Naive thymus-derived CD4-positive, alpha-beta T cell (primary cell): ENCODE results near the gene BMP6. TPM values are rescaled to one million over a fixed set of nuclear protein-coding genes. Genes with fewer than 3 reads are reported as not detected.
"Not testable (repeated sequence)": the region's sequence is repeated elsewhere in the genome, so short reads cannot be mapped to it uniquely, and the experiment has no call there.

Experiments
- ATAC-seq: fragments of 150-1000 bp; cut with Tn5 transposase; 2 replicates; pipeline ENCODE4 v1.10.0; 2021; ENCODE audit warnings: mild to moderate bottlenecking, moderate library complexity
- CTCF ChIA-PET: fragments of 350-600 bp; sonication (Branson Sonifier 250); formaldehyde crosslinking; loops from one replicate; lab custom pipeline; 2021; ENCODE audit warnings: antibody characterized with exemption; lab: Charles Lee
- POLR2A ChIA-PET: fragments of 350-600 bp; sonication (Branson Sonifier 250); formaldehyde crosslinking; loops from one replicate; lab custom pipeline; 2021; ENCODE audit warnings: antibody characterized with exemption, inconsistent platforms; lab: Charles Lee
- DNase-seq, 9 donors: peaks; one replicate each; pipeline versions ENCODE4 v3.0.0 to v3.0.0-alpha.2; 2020 to 2022; ENCODE audit warnings: mixed read lengths in 1 of 9
- H3K27ac ChIP-seq: one replicate; pipeline ENCODE4 v1.7.0; 2013; ENCODE audit warnings: mild to moderate bottlenecking, low read depth, low read length, moderate library complexity
- H3K27me3 ChIP-seq, 2 donors: one replicate each; pipeline ENCODE4 v1.7.0; 2013; ENCODE audit warnings: low read length in 2 of 2, mild to moderate bottlenecking in 2 of 2, moderate library complexity in 2 of 2; ENCODE audit not compliant: control insufficient read depth in 2 of 2, insufficient read depth in 2 of 2
- H3K36me3 ChIP-seq, 3 experiments: 1 replicate in 2 of 3; 2 replicates in 1 of 3; pipeline ENCODE4 v1.7.0; 2013; ENCODE audit warnings: low read length in 3 of 3, mild to moderate bottlenecking in 3 of 3, moderate library complexity in 1 of 3; ENCODE audit not compliant: insufficient read depth in 3 of 3, control insufficient read depth in 2 of 3
- H3K4me1 ChIP-seq, 2 donors: one replicate each; pipeline ENCODE4 v1.7.0; 2013; ENCODE audit warnings: low read length in 2 of 2, mild to moderate bottlenecking in 2 of 2, moderate library complexity in 1 of 2; ENCODE audit not compliant: control insufficient read depth in 2 of 2, insufficient read depth in 2 of 2
- H3K4me3 ChIP-seq: 2 replicates; pipeline ENCODE4 v1.7.0; 2013; ENCODE audit warnings: mild to moderate bottlenecking, low read length
- H3K9me3 ChIP-seq, 3 experiments: 1 replicate in 2 of 3; 2 replicates in 1 of 3; pipeline ENCODE4 v1.7.0; 2013; ENCODE audit warnings: low read length in 3 of 3; ENCODE audit not compliant: control insufficient read depth in 2 of 3
- H3K27ac Mint-ChIP-seq, 9 donors: one replicate each; pipeline ENCODE4 v1.8.0; 2020 to 2022; ENCODE audit warnings: mixed read lengths in 9 of 9, mild to moderate bottlenecking in 8 of 9, moderate library complexity in 5 of 9, inconsistent platforms in 2 of 9
- H3K27me3 Mint-ChIP-seq, 5 donors: one replicate each; pipeline ENCODE4 v1.8.0; 2021 to 2022; ENCODE audit warnings: mixed read lengths in 5 of 5, mild to moderate bottlenecking in 1 of 5
- H3K36me3 Mint-ChIP-seq, 5 donors: one replicate each; pipeline ENCODE4 v1.8.0; 2020 to 2022; ENCODE audit warnings: mixed read lengths in 5 of 5, mild to moderate bottlenecking in 3 of 5, inconsistent platforms in 1 of 5
- H3K4me1 Mint-ChIP-seq, 7 donors: one replicate each; pipeline ENCODE4 v1.8.0; 2020 to 2022; ENCODE audit warnings: mixed read lengths in 7 of 7, mild to moderate bottlenecking in 3 of 7, inconsistent platforms in 1 of 7
- H3K4me3 Mint-ChIP-seq, 10 donors: one replicate each; pipeline ENCODE4 v1.8.0; 2020 to 2022; ENCODE audit warnings: mild to moderate bottlenecking in 10 of 10, mixed read lengths in 10 of 10, moderate library complexity in 6 of 10, inconsistent platforms in 2 of 10
- H3K9me3 Mint-ChIP-seq, 11 donors: one replicate each; pipeline ENCODE4 v1.8.0; 2020 to 2022; ENCODE audit warnings: mixed read lengths in 11 of 11, mild to moderate bottlenecking in 4 of 11, inconsistent platforms in 1 of 11, moderate library complexity in 1 of 11
- intact Hi-C, 2 donors: fragments of 100-400 bp; cut with micrococcal nuclease; formaldehyde crosslinking; loops; one replicate each; pipeline ENCODE4 v1.15.1; 2023
- polyA plus RNA-seq, 2 donors: library from polyadenylated mRNA; unstranded; fragments of 300-500 nt; fragmentation: Illumina TruSeq; gene quantifications; one replicate each; pipeline ENCODE4 v1.2.3, GENCODE V29; 2021
- total RNA-seq, 6 experiments: library from RNA in 5 of 6; stranded (reverse) in 5 of 6; gene quantifications; 1 replicate in 5 of 6; 2 replicates in 1 of 6; pipeline ENCODE4 v1.2.3 and lab custom pipeline; 2021 to 2026

BMP6 gene
- total and polyA plus RNA-seq, 7 experiments from 2014 or later: 0.07 to 0.56 (median 0.37) TPM; not detected in 4

DNA sequence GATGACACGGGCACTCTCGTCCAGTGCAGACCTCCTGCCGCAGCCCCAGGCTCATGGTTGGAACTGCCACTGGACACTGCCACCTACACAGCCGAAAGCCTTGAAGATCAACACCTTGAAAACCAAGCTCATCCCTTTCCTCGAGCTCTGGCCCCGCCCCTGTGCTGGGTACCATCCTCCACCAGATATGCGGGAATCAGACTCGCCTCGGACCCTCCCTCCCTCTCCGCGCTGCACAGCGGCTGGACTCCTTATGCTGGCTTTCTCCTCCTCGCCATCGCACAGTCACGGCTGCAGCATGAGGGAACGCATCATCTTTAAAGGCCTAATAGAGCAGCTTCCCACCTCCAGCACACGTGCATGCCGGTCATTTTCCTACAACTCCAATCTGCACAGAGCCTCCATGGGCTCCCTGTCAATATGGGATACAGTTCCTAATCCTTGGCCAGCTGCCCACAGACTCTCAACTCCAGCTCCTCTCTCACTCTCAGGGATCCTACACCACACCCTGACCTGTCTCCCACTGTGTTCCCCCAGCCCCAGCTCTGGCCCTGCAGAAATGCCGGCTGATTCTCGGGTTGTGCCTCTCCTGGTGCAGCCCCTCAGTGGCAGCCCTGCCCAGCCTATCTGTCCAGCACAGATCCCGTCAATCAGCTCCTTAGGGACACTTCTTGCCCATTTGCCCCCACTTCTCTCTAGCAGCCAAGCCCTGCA is 161.5 kb downstream of the BMP6 start:
- H3K27ac Mint-ChIP-seq: peak overlapping the region in 1 of 9 donors; percentile 51
- H3K9me3 Mint-ChIP-seq: no peaks in the 10 kb centered on the region
- H3K36me3 Mint-ChIP-seq: peaks cover 14 to 77% (median 26%) of the 10 kb centered on the region in 5 donors

DNA sequence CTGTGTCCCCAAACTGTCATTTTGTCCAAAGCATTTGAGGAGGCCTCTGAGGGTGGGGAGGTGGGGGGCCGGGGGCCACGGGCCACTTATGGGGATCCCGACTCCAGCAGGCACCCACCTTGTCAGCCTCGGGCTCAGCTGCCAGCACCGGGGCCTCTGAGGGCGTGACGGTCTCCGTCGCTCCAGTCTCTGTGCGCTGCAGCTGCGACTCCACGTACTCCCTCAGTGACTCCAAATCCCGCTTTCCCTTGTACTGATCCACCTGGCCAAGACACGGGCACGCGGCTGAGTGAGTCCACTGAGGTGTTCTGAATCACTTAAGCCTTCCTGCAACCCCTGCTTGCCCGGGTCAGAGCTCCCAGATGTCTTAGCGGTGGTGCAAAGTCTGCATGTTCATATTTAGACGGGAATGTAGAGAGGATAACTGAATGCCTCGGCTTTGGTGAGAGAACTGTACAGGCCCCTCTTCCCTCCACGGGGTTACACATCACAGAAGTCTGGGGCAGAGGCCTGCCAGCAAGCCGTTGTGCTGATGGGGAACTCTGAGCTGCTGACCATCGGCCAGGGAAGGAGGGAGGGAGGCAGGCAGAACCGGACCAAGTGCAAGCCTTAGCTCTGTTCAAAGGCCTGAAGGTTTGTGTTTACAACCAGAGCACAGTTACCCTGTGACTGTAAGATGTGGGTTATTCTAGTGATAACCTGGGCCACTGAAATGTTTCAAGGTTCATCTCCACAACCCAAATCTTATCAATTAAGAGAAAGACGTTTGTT is 162.9 kb downstream of the BMP6 start:
- POLR2A ChIA-PET: interaction anchor here (1.1 kb wide), 1 partner anchor 176 kb away, joined by 3 read pairs; no protein-coding TSS in a partner anchor

More for the DNA sequence above, 161.5 kb downstream of the BMP6 start:
- H3K27me3 Mint-ChIP-seq: no peaks in the 10 kb centered on the region
- no peaks in the 10 kb centered on the region for H3K4me1 Mint-ChIP-seq
- DNase-seq (no peak), ATAC-seq (no peak)
- no peaks in the 10 kb centered on the region for H3K9me3 ChIP-seq
- CTCF ChIA-PET: no interaction called here
- no peaks in the 10 kb centered on the region for H3K27me3 ChIP-seq
- POLR2A ChIA-PET: no interaction called here
- no peak overlapping the region for H3K4me3 ChIP-seq
- H3K4me3 Mint-ChIP-seq: peak overlapping the region in 1 of 10 donors; percentile 34
- peaks cover 0 to 64% (median 4%) of the 10 kb centered on the region in 3 experiments for H3K36me3 ChIP-seq
- intact Hi-C loops: no loop called here
- no peak overlapping the region for H3K27ac ChIP-seq
- H3K4me1 ChIP-seq: no peaks in the 10 kb centered on the region

DNA sequence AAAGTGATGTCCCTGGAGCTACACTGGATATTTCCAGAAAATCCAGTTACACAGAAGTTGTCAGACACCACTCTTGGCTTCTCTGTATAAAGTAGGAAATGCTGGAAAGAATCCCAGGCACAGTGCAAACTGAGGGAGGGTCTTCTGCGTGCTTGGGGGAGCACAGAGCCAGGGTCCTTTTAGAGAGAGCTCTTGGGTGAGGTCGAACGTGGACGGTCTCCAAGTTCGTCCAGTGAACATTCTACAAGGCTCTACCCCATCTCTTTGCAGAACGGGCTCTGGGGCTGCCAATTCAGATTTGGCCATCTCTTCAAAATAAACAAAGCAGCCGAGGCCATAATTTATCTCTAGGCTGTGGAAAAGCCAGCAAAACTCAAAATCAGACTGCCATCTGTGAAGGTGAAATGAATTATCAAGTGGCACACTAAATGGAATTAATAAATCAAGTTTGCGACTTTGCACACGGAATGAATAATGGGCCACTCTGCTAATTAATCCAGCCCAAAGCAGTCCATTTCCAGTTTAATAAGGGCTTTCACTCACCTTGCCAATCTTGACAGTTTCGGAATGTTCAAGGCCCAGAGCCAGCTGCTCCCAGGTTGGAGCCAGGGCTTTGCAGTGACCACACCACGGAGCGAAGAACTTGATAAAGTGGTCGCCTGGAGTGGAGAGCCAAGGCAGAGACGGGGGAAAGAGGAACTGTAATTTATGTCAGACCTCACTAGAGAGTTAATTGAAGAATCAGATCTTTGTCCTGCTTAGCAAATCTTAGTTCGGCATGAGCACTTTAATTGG is 165.4 kb downstream of the BMP6 start:
- no peak overlapping the region for H3K27ac Mint-ChIP-seq
- DNase-seq: no peak

More for the DNA sequence above, 162.9 kb downstream of the BMP6 start:
- no peaks in the 10 kb centered on the region for H3K4me1 ChIP-seq
- CTCF ChIA-PET: interaction anchor here (0.6 kb wide), 1 partner anchor 10 kb away, joined by 3 read pairs; no protein-coding TSS in a partner anchor
- Mint-ChIP-seq H3K4me3 (no peak overlapping the region), H3K9me3 (no peaks in the 10 kb centered on the region), H3K27ac (no peak overlapping the region), H3K4me1 (no peaks in the 10 kb centered on the region), H3K27me3 (no peaks in the 10 kb centered on the region), H3K36me3 (peaks cover 9 to 75% (median 16%) of the 10 kb centered on the region in 5 donors)
- H3K27me3 ChIP-seq: no peaks in the 10 kb centered on the region
- intact Hi-C loops: no loop called here
- no peaks in the 10 kb centered on the region for H3K9me3 ChIP-seq
- no peak for ATAC-seq
- no peak overlapping the region for H3K4me3 ChIP-seq
- H3K27ac ChIP-seq: no peak overlapping the region
- peaks cover 0 to 63% (median 0%) of the 10 kb centered on the region in 3 experiments for H3K36me3 ChIP-seq
- DNase-seq: no peak

DNA sequence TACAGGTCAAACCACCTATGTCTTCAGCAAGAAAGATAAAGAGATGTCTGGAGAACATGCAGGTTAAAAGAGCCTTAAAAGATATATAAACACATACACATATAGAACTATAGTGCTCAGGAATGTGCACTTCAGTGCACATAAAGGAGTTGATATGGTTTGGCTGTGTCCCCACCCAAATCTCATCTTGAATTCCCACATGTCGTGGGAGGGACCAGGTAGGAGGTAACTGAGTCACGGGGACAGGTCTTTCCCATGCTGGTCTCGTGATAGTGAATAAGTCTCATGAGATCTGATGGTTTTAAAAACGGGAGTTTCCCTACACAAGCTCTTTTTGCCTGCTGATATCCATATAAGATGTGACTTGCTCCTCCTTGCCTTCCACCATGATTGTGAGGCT is 166.5 kb downstream of the BMP6 start:
- H3K4me1 Mint-ChIP-seq, H3K4me3 ChIP-seq, H3K9me3 Mint-ChIP-seq, ATAC-seq, POLR2A ChIA-PET, H3K4me3 Mint-ChIP-seq, H3K9me3 ChIP-seq, CTCF ChIA-PET, H3K27me3 ChIP-seq, H3K27ac ChIP-seq, H3K27ac Mint-ChIP-seq, H3K27me3 Mint-ChIP-seq, H3K4me1 ChIP-seq, DNase-seq, intact Hi-C loops: not testable (repeated sequence)
- H3K36me3 ChIP-seq: peaks cover 0 to 47% (median under 1%) of the 10 kb centered on the region in 3 experiments
- H3K36me3 Mint-ChIP-seq: peaks cover 4 to 76% (median 22%) of the 10 kb centered on the region in 5 donors

More for the DNA sequence above, 165.4 kb downstream of the BMP6 start:
- ATAC-seq: no peak
- Mint-ChIP-seq H3K4me1 (no peaks in the 10 kb centered on the region), H3K9me3 (no peaks in the 10 kb centered on the region), H3K27me3 (no peaks in the 10 kb centered on the region), H3K4me3 (no peak overlapping the region), H3K36me3 (peaks cover 4 to 76% (median 24%) of the 10 kb centered on the region in 5 donors)
- H3K36me3 ChIP-seq: peaks cover 0 to 54% (median 0%) of the 10 kb centered on the region in 3 experiments
- intact Hi-C loops: no loop called here
- no peak overlapping the region for H3K27ac ChIP-seq
- no peak overlapping the region for H3K4me3 ChIP-seq
- no peaks in the 10 kb centered on the region for H3K9me3 ChIP-seq
- ChIA-PET CTCF (no interaction called here), POLR2A (no interaction called here)
- no peaks in the 10 kb centered on the region for H3K4me1 ChIP-seq
- H3K27me3 ChIP-seq: no peaks in the 10 kb centered on the region

DNA sequence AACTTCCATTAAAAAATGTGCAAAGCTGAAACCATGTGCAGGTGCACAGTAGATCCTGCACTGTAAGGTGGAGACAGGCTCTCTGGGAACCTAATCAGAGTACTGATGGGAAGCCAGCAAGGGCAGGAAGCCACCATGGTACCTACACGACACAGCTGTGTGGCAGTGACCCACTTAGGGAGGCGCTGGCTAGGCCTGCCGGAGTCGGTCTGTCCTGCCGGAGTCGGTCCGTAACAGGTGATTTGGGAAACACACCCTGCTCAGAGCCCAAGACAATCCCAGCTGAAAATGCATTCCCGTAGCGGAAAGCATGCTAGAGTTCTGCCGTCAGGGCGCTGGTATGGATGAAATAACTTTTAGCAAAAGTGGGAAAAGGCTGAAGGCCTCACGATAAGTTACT is 167.4 kb downstream of the BMP6 start:
- Mint-ChIP-seq H3K4me1 (no peaks in the 10 kb centered on the region), H3K27me3 (no peaks in the 10 kb centered on the region), H3K27ac (no peak overlapping the region), H3K9me3 (no peaks in the 10 kb centered on the region), H3K4me3 (no peak overlapping the region), H3K36me3 (peaks cover 4 to 77% (median 21%) of the 10 kb centered on the region in 5 donors)
- no peak overlapping the region for H3K27ac ChIP-seq
- ChIA-PET POLR2A (no interaction called here), CTCF (no interaction called here)
- no peaks in the 10 kb centered on the region for H3K9me3 ChIP-seq
- ATAC-seq (no peak), DNase-seq (no peak)
- H3K4me1 ChIP-seq: no peaks in the 10 kb centered on the region
- H3K36me3 ChIP-seq: peaks cover 0 to 42% (median 5%) of the 10 kb centered on the region in 3 experiments
- intact Hi-C loops: no loop called here
- no peak overlapping the region for H3K4me3 ChIP-seq
- no peaks in the 10 kb centered on the region for H3K27me3 ChIP-seq

DNA sequence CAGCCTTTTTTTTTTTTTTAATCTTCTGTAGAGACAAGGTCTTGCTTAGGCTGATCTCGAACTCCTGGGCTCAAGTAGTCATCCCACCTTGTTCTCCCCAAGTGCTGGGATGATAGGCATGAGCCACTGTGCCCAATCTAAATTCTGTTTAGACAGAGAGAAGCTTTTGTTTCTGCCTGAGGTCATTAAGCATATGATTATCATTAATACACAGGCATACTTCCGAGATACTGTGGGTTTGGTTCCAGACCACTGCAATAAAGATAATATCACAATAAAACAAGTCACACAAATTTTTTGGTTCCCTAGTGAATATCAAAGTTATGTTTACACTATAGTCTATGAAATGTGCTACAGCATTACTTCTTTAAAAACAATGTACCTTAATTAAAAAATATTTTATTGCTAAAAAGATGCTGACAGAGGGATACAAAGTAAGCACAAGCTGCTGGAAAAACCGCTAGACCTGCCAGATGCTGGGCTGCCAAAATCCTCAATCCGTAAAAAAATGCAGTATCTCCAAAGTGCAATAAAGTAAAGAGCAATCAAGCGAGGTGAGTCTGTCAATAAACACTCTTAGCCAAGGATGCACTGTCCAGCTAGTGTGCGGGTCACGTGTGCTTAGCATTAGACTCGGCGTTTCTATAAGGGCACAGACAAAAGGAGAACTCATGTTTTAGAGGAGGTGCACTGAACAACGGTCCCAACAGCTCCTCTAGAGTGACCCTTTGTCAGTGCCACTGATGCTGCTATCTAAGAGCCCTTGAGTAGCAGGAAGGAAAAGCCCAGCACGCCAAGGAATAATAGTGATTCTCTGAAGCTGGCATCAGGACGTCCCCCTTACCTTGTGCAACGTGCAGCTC is 168.6 kb downstream of the BMP6 start:
- DNase-seq (no peak), ATAC-seq (no peak)
- intact Hi-C loops: no loop called here
- Mint-ChIP-seq H3K27ac (no peak overlapping the region), H3K27me3 (no peaks in the 10 kb centered on the region), H3K9me3 (no peaks in the 10 kb centered on the region), H3K4me3 (no peak overlapping the region), H3K4me1 (no peaks in the 10 kb centered on the region), H3K36me3 (peaks cover 9 to 80% (median 27%) of the 10 kb centered on the region in 5 donors)
- Histone ChIP-seq H3K9me3 (no peaks in the 10 kb centered on the region), H3K36me3 (peaks cover 0 to 44% (median 5%) of the 10 kb centered on the region in 3 experiments), H3K4me1 (no peaks in the 10 kb centered on the region), H3K4me3 (no peak overlapping the region), H3K27ac (no peak overlapping the region), H3K27me3 (no peaks in the 10 kb centered on the region)
- POLR2A ChIA-PET: no interaction called here
- CTCF ChIA-PET: no interaction called here
